Heart left ventricle (tissue), 16 donors: Measurements from ENCODE around the gene IL6R. TPM values are rescaled to one million over a fixed set of nuclear protein-coding genes. Genes with fewer than 3 reads are reported as not detected.
A peak's percentile ranks its signal among the peaks of the same experiment; 100 is the strongest.

Experiments used
- ATAC-seq, 4 donors: fragments of 200-7000 bp; cut with Tn5 transposase; one replicate each; pipeline ENCODE4 v1.9.1; 2020 to 2022; ENCODE audit warnings: moderate library complexity in 4 of 4, mild to moderate bottlenecking in 3 of 4, moderate number of reproducible peaks in 1 of 4
- DNase-seq, 5 donors: peaks; one replicate each; pipeline ENCODE4 v3.0.0-alpha.2; 2020
- H3K27ac ChIP-seq, 12 donors: fragments of 200-600 bp; sonication (generic) in 4 of 12; one replicate each; pipeline versions ENCODE4 v1.5.0 to v1.8.0; 2016 to 2022; ENCODE audit warnings: mild to moderate bottlenecking in 2 of 12
- H3K27me3 ChIP-seq, 9 donors: fragments of 200-600 bp; sonication (generic) in 2 of 9; one replicate each; pipeline versions ENCODE4 v1.5.1 to v1.8.0; 2016 to 2022; ENCODE audit warnings: mild to moderate bottlenecking in 3 of 9
- H3K36me3 ChIP-seq, 9 donors: fragments of 200-600 bp; sonication (generic) in 2 of 9; one replicate each; pipeline versions ENCODE4 v1.5.0 to v1.8.0; 2018 to 2022; ENCODE audit warnings: mild to moderate bottlenecking in 2 of 9
- H3K4me1 ChIP-seq, 12 donors: fragments of 200-600 bp; sonication (generic) in 4 of 12; one replicate each; pipeline versions ENCODE4 v1.5.0 to v1.8.0; 2016 to 2022; ENCODE audit warnings: mild to moderate bottlenecking in 3 of 12
- H3K4me3 ChIP-seq, 12 donors: fragments of 200-600 bp; sonication (generic) in 4 of 12; one replicate each; pipeline versions ENCODE4 v1.5.0 to v1.8.0; 2017 to 2022; ENCODE audit warnings: mild to moderate bottlenecking in 9 of 12, moderate library complexity in 4 of 12
- H3K9me3 ChIP-seq, 12 donors: fragments of 200-600 bp; sonication (generic) in 4 of 12; one replicate each; pipeline versions ENCODE4 v1.5.0 to v1.8.0; 2016 to 2022; ENCODE audit warnings: mild to moderate bottlenecking in 1 of 12
- CTCF ChIP-seq, 12 donors: fragments of 200-600 bp; sonication (generic) in 4 of 12; IDR thresholded peaks; one replicate each; pipeline versions ENCODE4 v1.5.0 to v1.8.0; 2018 to 2022; ENCODE audit warnings: antibody characterized with exemption in 12 of 12, mild to moderate bottlenecking in 5 of 12
- POLR2A ChIP-seq, 2 donors: fragments of 450-650 bp; IDR thresholded peaks; one replicate each; pipeline ENCODE4 v1.6.1; 2017; ENCODE audit warnings: antibody characterized with exemption in 2 of 2, mild to moderate bottlenecking in 2 of 2, moderate library complexity in 2 of 2
- WGBS, 4 donors: extraction: QIAGEN DNeasy Blood & Tissue Kit in 2 of 4; methylation state at CpG; one replicate each; pipeline versions ENCODE4 v1.1.5 to v1.1.7; 2013 to 2018; 5-methylcytosine and 5-hydroxymethylcytosine counted together
- intact Hi-C, 10 donors: fragments of 100-400 bp; cut with DNase I; formaldehyde crosslinking; loops; one replicate each; pipeline versions ENCODE4 v1.11.1 to v1.14.2; 2022
- polyA plus RNA-seq, 2 donors: library from polyadenylated mRNA; stranded (reverse); fragments of 200-250 nt; gene quantifications; one replicate each; pipeline ENCODE4 v1.2.3, GENCODE V29; 2013
- total RNA-seq, 9 donors: library from RNA; depleted of rRNA in 2 of 9; stranded (reverse); fragments of >200 nt in 2 of 9; fragmentation: NEBNext Ultra II Directional in 3 of 9; extraction: Animal tissue kit (Norgen Biotek cat#: 25700) in 3 of 9; gene quantifications; one replicate each; pipeline versions ENCODE4 v1.1.0 to v1.2.4, GENCODE V29; 2016 to 2023
- donor health status: ischemic (EF 13 %, LVEDD 7.1; RV severe dilation, severe dysfunction).
- donor health status: healthy with polysubstance abuse.
- donor health status: DM: no; HTN: yes; CAD: no.
- donor health status: DM: no; HTN: no; CAD: no.
- donor health status: ischemic (EF 25% LVEDD 6.9; RV normal size, moderate dysfunction).
- donor health status: ischemic (EF 25% LVEDD 5.7; RV mildly dilated, moderate dysfunction).
- donor health status: healthy.
- donor health status: DM: yes; HTN: yes; CAD: no.
- donor health status: ischemic (EF 35%, LVEDD 5.7; RV mildly dilated, moderate dysfunction).
- donor health status: nonischemic (EF 11% LVEDD 7.7; RV severe dilation, severe dysfunction).
- donor health status: DM: yes; HTN: yes; CAD: no.
- donor health status: PGD.
- donor health status: ischemic (EF 29% LVEDD 5.4; RV normal size, mild dysfunction).
- donor health status: nonischemic (EF 23%, LVEDD 6.1; RV moderate dilation, normal function).

Gene IL6R
- total and polyA plus RNA-seq, 11 donors: 3.4 to 26.6 (median 10.6) TPM

GRCh38 chr1:154454386-154455120, 49.4 kb downstream of the IL6R start:
- peaks cover 0 to 44% (median 8%) of the 10 kb centered on the region in 12 donors for H3K4me1 ChIP-seq
- 78 to 85% (median 81%) methylated on average over 5 of the region's 5 CpGs for WGBS, 4 donors
- H3K4me3 ChIP-seq: no peak overlapping the region
- no peaks in the 10 kb centered on the region for H3K9me3 ChIP-seq
- H3K27me3 ChIP-seq: no peaks in the 10 kb centered on the region
- peak overlapping the region in 1 of 12 donors; percentile 71 for H3K27ac ChIP-seq
- peaks cover 0 to 64% (median 36%) of the 10 kb centered on the region in 9 donors for H3K36me3 ChIP-seq
- DNase-seq (no peak), ATAC-seq (no peak)
- intact Hi-C loops: loop anchor here in 1 of 10 donors (5.0 kb wide), 1 partner anchor 47 kb away; the partner anchor contains the start of gene IL6R
- TF ChIP-seq POLR2A (IDR thresholded peaks at IDR 0.05): no peak
- TF ChIP-seq CTCF (IDR thresholded peaks at IDR 0.05): no peak

- peak overlapping the region in 1 of 12 donors; percentile 32 for H3K27ac ChIP-seq
- peaks cover 0 to 46% (median 8%) of the 10 kb centered on the region in 12 donors for H3K4me1 ChIP-seq
- intact Hi-C loops: no loop called here
- TF ChIP-seq CTCF (IDR thresholded peaks at IDR 0.05) (no peak), POLR2A (IDR thresholded peaks at IDR 0.05) (no peak)
- H3K9me3 ChIP-seq: no peaks in the 10 kb centered on the region
- ATAC-seq (peak in 2 of 4 donors; percentile 34 to 65), DNase-seq (no peak)
- no peak overlapping the region for H3K4me3 ChIP-seq
- WGBS, 4 donors: 87 to 92% (median 90%) methylated on average over 6 of the region's 6 CpGs
- peaks cover 0 to 62% (median 26%) of the 10 kb centered on the region in 9 donors for H3K36me3 ChIP-seq
- H3K27me3 ChIP-seq: no peaks in the 10 kb centered on the region
Measured at GRCh38 chr1:154456631-154457030, 51.5 kb downstream of the IL6R start.

- ATAC-seq (no peak), DNase-seq (no peak)
- H3K4me3 ChIP-seq: no peak overlapping the region
- TF ChIP-seq CTCF (IDR thresholded peaks at IDR 0.05) (no peak), POLR2A (IDR thresholded peaks at IDR 0.05) (no peak)
- H3K27me3 ChIP-seq: no peaks in the 10 kb centered on the region
- H3K9me3 ChIP-seq: no peaks in the 10 kb centered on the region
- H3K27ac ChIP-seq: no peak overlapping the region
- intact Hi-C loops: no loop called here
- peaks cover 0 to 55% (median 6%) of the 10 kb centered on the region in 12 donors for H3K4me1 ChIP-seq
- H3K36me3 ChIP-seq: peaks cover 0 to 49% (median 19%) of the 10 kb centered on the region in 9 donors
Measured at GRCh38 chr1:154459080-154459479, 53.9 kb downstream of the IL6R start.

GRCh38 chr1:154460695-154461260, 55.6 kb downstream of the IL6R start:
- H3K36me3 ChIP-seq: peaks cover 0 to 53% (median 11%) of the 10 kb centered on the region in 9 donors
- no peak for DNase-seq
- H3K27ac ChIP-seq: peak overlapping the region in 1 of 12 donors; percentile 20
- H3K9me3 ChIP-seq: no peaks in the 10 kb centered on the region
- peaks cover 0 to 57% (median 6%) of the 10 kb centered on the region in 12 donors for H3K4me1 ChIP-seq
- H3K4me3 ChIP-seq: no peak overlapping the region
- no peak for TF ChIP-seq CTCF (IDR thresholded peaks at IDR 0.05)
- no peak for TF ChIP-seq POLR2A (IDR thresholded peaks at IDR 0.05)
- intact Hi-C loops: loop anchor here in 1 of 10 donors (10.0 kb wide), 1 partner anchor 56 kb away; the partner anchor contains the start of gene IL6R
- ATAC-seq: no peak
- WGBS, 4 donors: 74 to 80% (median 79%) methylated on average over 15 of the region's 15 CpGs
- H3K27me3 ChIP-seq: no peaks in the 10 kb centered on the region
